ENCODE results near the gene PDE3A. TPM values are rescaled to one million over a fixed set of nuclear protein-coding genes. Genes with fewer than 3 reads are reported as not detected.

The PDE3A gene
- total RNA-seq, 1 experiment from 2014 or later, result 0.58 TPM

- Histone ChIP-seq H3K9me3 (ENCODE audit: low read length) (no peaks in the 10 kb centered on the region), H3K4me2 (ENCODE audit: low read length) (no peak overlapping the region), H3K4me1 (ENCODE audit: insufficient read depth, low read length) (no peaks in the 10 kb centered on the region), H3K9ac (ENCODE audit: low read length) (no peak overlapping the region), H2AFZ (ENCODE audit: low read length) (no peak overlapping the region), H3K27me3 (ENCODE audit: low read length) (0 out of 2 replicates have a peak, but pooled peaks cover 4% of the 10 kb centered on the region), H3K27ac (ENCODE audit: low read length) (no peak overlapping the region), H3K4me3 (ENCODE audit: low read length) (no peak overlapping the region), H3F3A (ENCODE audit: low read length, unreplicated experiment) (no peaks in the 10 kb centered on the region), H3K9me2 (replicated peaks; ENCODE audit: low read length) (no peaks in the 10 kb centered on the region), H3K79me2 (ENCODE audit: low read length) (no peaks in the 10 kb centered on the region), H4K20me1 (ENCODE audit: low read length) (no peaks in the 10 kb centered on the region), H3K36me3 (ENCODE audit: low read depth, low read length) (no peaks in the 10 kb centered on the region)
- intact Hi-C loops (cut with micrococcal nuclease), result loop anchor here (5.0 kb wide), 1 partner anchor 59 kb away; no protein-coding TSS in a partner anchor
- ChIA-PET POLR2A (ENCODE audit: unreplicated experiment) (no interaction called here), CTCF (no interaction called here)
- TF ChIP-seq EZH2 (IDR thresholded peaks at IDR 0.05; ENCODE audit: low read length, unreplicated experiment) (no peak), EZH2phosphoT487 (IDR thresholded peaks at IDR 0.05; ENCODE audit: borderline replicate concordance, low read length) (no peak), CTCF (conservative IDR thresholded peaks at IDR 0.05; ENCODE audit: low read depth, low read length) (no peak)
- BruUV-seq (replicated peaks), result no TSS peak
- ATAC-seq, result no peak
- no peak for DNase-seq
Observed at GRCh38 chr12:20546267-20546666, 177.9 kb downstream of the PDE3A start.

GRCh38 chr12:20547816-20548575 is 179.7 kb downstream of the PDE3A start:
- ChIA-PET CTCF (no interaction called here), POLR2A (ENCODE audit: unreplicated experiment) (no interaction called here)
- no TSS peak for BruUV-seq (replicated peaks)
- Histone ChIP-seq H4K20me1 (ENCODE audit: low read length) (no peaks in the 10 kb centered on the region), H3K4me2 (ENCODE audit: low read length) (no peak overlapping the region), H3K9ac (ENCODE audit: low read length) (no peak overlapping the region), H3K27me3 (ENCODE audit: low read length) (0 out of 2 replicates have a peak, but pooled peaks cover 4% of the 10 kb centered on the region), H3K9me2 (replicated peaks; ENCODE audit: low read length) (no peaks in the 10 kb centered on the region), H3K27ac (ENCODE audit: low read length) (no peak overlapping the region), H3K36me3 (ENCODE audit: low read depth, low read length) (no peaks in the 10 kb centered on the region), H3K9me3 (ENCODE audit: low read length) (no peaks in the 10 kb centered on the region), H3K4me1 (ENCODE audit: insufficient read depth, low read length) (no peaks in the 10 kb centered on the region), H3K4me3 (ENCODE audit: low read length) (no peak overlapping the region), H3K79me2 (ENCODE audit: low read length) (no peaks in the 10 kb centered on the region), H2AFZ (ENCODE audit: low read length) (no peak overlapping the region), H3F3A (ENCODE audit: low read length, unreplicated experiment) (no peaks in the 10 kb centered on the region)
- intact Hi-C loops (cut with micrococcal nuclease), result loop anchor here (5.0 kb wide), 1 partner anchor 61 kb away; no protein-coding TSS in a partner anchor
- ATAC-seq (no peak), DNase-seq (no peak)
- TF ChIP-seq EZH2phosphoT487 (IDR thresholded peaks at IDR 0.05; ENCODE audit: borderline replicate concordance, low read length), result no peak
- no peak for TF ChIP-seq EZH2 (IDR thresholded peaks at IDR 0.05; ENCODE audit: low read length, unreplicated experiment)
- no peak for TF ChIP-seq CTCF (conservative IDR thresholded peaks at IDR 0.05; ENCODE audit: low read depth, low read length)

- H3K36me3 ChIP-seq (ENCODE audit: low read depth, low read length), result no peaks in the 10 kb centered on the region
- no peak overlapping the region for H2AFZ ChIP-seq (ENCODE audit: low read length)
- POLR2A ChIA-PET (ENCODE audit: unreplicated experiment), result no interaction called here
- no peaks in the 10 kb centered on the region for H3K79me2 ChIP-seq (ENCODE audit: low read length)
- H3K4me1 ChIP-seq (ENCODE audit: insufficient read depth, low read length), result no peaks in the 10 kb centered on the region
- no peak overlapping the region for H3K4me3 ChIP-seq (ENCODE audit: low read length)
- TF ChIP-seq EZH2 (IDR thresholded peaks at IDR 0.05; ENCODE audit: low read length, unreplicated experiment), result no peak
- ATAC-seq, result no peak
- CTCF ChIA-PET, result no interaction called here
- H3K27ac ChIP-seq (ENCODE audit: low read length), result no peak overlapping the region
- no peak overlapping the region for H3K9ac ChIP-seq (ENCODE audit: low read length)
- BruUV-seq (replicated peaks), result no TSS peak
- no peaks in the 10 kb centered on the region for H3F3A ChIP-seq (ENCODE audit: low read length, unreplicated experiment)
- no peaks in the 10 kb centered on the region for H3K9me2 ChIP-seq (replicated peaks; ENCODE audit: low read length)
- H3K27me3 ChIP-seq (ENCODE audit: low read length), result 0 out of 2 replicates have a peak, but pooled peaks cover 4% of the 10 kb centered on the region
- H3K9me3 ChIP-seq (ENCODE audit: low read length), result no peaks in the 10 kb centered on the region
- H4K20me1 ChIP-seq (ENCODE audit: low read length), result no peaks in the 10 kb centered on the region
- DNase-seq, result no peak
- intact Hi-C loops (cut with micrococcal nuclease), result loop anchor here (5.0 kb wide), 1 partner anchor 61 kb away; no protein-coding TSS in a partner anchor
- no peak overlapping the region for H3K4me2 ChIP-seq (ENCODE audit: low read length)
Observed at GRCh38 chr12:20548611-20549010, 180.3 kb downstream of the PDE3A start.

All from PC-3 (cell line).